H1 (cell line): ENCODE measurements around the gene TMTC4. TPM values are rescaled to one million over a fixed set of nuclear protein-coding genes. Genes with fewer than 3 reads are reported as not detected.

Experiments used
- CTCF ChIA-PET: fragments of 300-600 bp; sonication (Branson Sonifier 250); formaldehyde crosslinking; loops from one replicate; lab custom pipeline; 2021; ENCODE audit not compliant: partially characterized antibody; lab: Charles Lee
- POLR2A ChIA-PET: fragments of 300-600 bp; sonication (Branson Sonifier 250); formaldehyde crosslinking; loops from one replicate; lab custom pipeline; 2021; ENCODE audit warnings: inconsistent platforms; ENCODE audit not compliant: partially characterized antibody; lab: Charles Lee
- DNase-seq, 2 experiments: peaks; one replicate each; pipeline versions ENCODE4 v3.0.0 to v3.0.0-alpha.2; 2010 to 2022; ENCODE audit warnings: low spot score in 2 of 2, low read depth in 1 of 2, mixed read lengths in 1 of 2
- FAIRE-seq: peaks from 2 replicates; lab custom pipeline; 2011; peaks lifted over from hg19 to GRCh38; lab: Jason Lieb, UNC
- H2AFZ ChIP-seq: 2 replicates; pipeline ENCODE4 v1.8.1; 2012; ENCODE audit warnings: low read length, inconsistent platforms
- H2AK5ac ChIP-seq: 2 replicates; pipeline ENCODE4 v1.6.1; 2013; ENCODE audit warnings: low read depth, low read length
- H2BK120ac ChIP-seq: replicated peaks from 2 replicates; pipeline ENCODE3; 2013; ENCODE audit warnings: low read depth, low read length, inconsistent platforms
- H2BK12ac ChIP-seq: 2 replicates; pipeline ENCODE4 v1.6.1; 2013; ENCODE audit warnings: low read depth, low read length
- H2BK15ac ChIP-seq: 2 replicates; pipeline ENCODE4 v1.6.1; 2013; ENCODE audit warnings: low read length
- H2BK20ac ChIP-seq: 2 replicates; pipeline ENCODE4 v1.6.1; 2013; ENCODE audit warnings: low read length
- H2BK5ac ChIP-seq: 2 replicates; pipeline ENCODE4 v1.6.1; 2013; ENCODE audit warnings: low read depth, low read length
- H3K14ac ChIP-seq: 2 replicates; pipeline ENCODE4 v1.6.1; 2013; ENCODE audit warnings: inconsistent platforms; ENCODE audit not compliant: insufficient read length
- H3K18ac ChIP-seq: 2 replicates; pipeline ENCODE4 v1.6.1; 2013; ENCODE audit warnings: low read length; ENCODE audit errors: extremely low read depth
- H3K23ac ChIP-seq: 2 replicates; pipeline ENCODE4 v1.6.1; 2013; ENCODE audit warnings: inconsistent platforms; ENCODE audit not compliant: insufficient read length
- H3K23me2 ChIP-seq: 2 replicates; pipeline ENCODE4 v1.6.1; 2013; ENCODE audit warnings: low read depth, low read length
- H3K27ac ChIP-seq: 2 replicates; pipeline ENCODE4 v1.6.1; 2011; ENCODE audit warnings: low read depth, low read length, inconsistent platforms
- H3K27me3 ChIP-seq, 4 experiments: replicated peaks in 1 of 4; 1 replicate in 1 of 4; 2 replicates in 3 of 4; pipeline versions ENCODE4 v1.6.1 to v1.8.1; 2011 to 2013; ENCODE audit warnings: low read length in 3 of 4, mild to moderate bottlenecking in 3 of 4, inconsistent platforms in 2 of 4, mixed read lengths in 2 of 4, moderate library complexity in 1 of 4; ENCODE audit not compliant: control insufficient read depth in 3 of 4, insufficient read depth in 3 of 4; ENCODE audit errors: extremely low read depth in 1 of 4
- H3K36me3 ChIP-seq, 4 experiments: 2 replicates each; pipeline versions ENCODE4 v1.6.1 to v1.8.1; 2011 to 2013; ENCODE audit warnings: mild to moderate bottlenecking in 4 of 4, low read length in 3 of 4, moderate library complexity in 2 of 4, control low read depth in 1 of 4, inconsistent platforms in 1 of 4; ENCODE audit not compliant: insufficient read depth in 4 of 4, control insufficient read depth in 2 of 4
- H3K4ac ChIP-seq: replicated peaks from 2 replicates; pipeline ENCODE3; 2013; ENCODE audit warnings: low read length, low read depth, mixed read lengths, inconsistent platforms; ENCODE audit not compliant: insufficient read length
- H3K4me1 ChIP-seq, 4 experiments: replicated peaks in 1 of 4; 1 replicate in 1 of 4; 2 replicates in 3 of 4; pipeline versions ENCODE4 v1.6.1 to v1.8.1; 2011 to 2013; ENCODE audit warnings: low read length in 3 of 4, inconsistent platforms in 2 of 4, mixed read lengths in 1 of 4; ENCODE audit not compliant: insufficient read depth in 4 of 4, control insufficient read depth in 3 of 4
- H3K4me2 ChIP-seq, 2 experiments: 2 replicates each; pipeline versions ENCODE4 v1.6.1 to v1.8.1; 2011 to 2013; ENCODE audit warnings: low read depth in 2 of 2, low read length in 2 of 2, control low read depth in 1 of 2, inconsistent platforms in 1 of 2, mild to moderate bottlenecking in 1 of 2; ENCODE audit not compliant: insufficient read depth in 1 of 2
- H3K4me3 ChIP-seq, 4 experiments: fragments of 200-600, 300-600 bp in 1 of 4; sonication (generic), shearing (Covaris generic), sonication (Bioruptor Twin) in 1 of 4; 2 replicates each; pipeline versions ENCODE4 v1.5.1 to v1.8.1; 2011 to 2016; ENCODE audit warnings: low read length in 4 of 4, low read depth in 3 of 4, control low read depth in 2 of 4, inconsistent platforms in 2 of 4, mild to moderate bottlenecking in 2 of 4, mixed read lengths in 1 of 4, moderate library complexity in 1 of 4; ENCODE audit not compliant: insufficient read depth in 2 of 4; ENCODE audit errors: extremely low read depth in 1 of 4
- H3K56ac ChIP-seq: replicated peaks from 2 replicates; pipeline ENCODE3; 2013; ENCODE audit warnings: low read depth, mild to moderate bottlenecking, mixed read lengths, low read length, inconsistent platforms; ENCODE audit not compliant: insufficient read length
- H3K79me1 ChIP-seq: 2 replicates; pipeline ENCODE4 v1.6.1; 2013; ENCODE audit warnings: low read depth, low read length, control low read depth
- H3K79me2 ChIP-seq, 2 experiments: 2 replicates each; pipeline versions ENCODE4 v1.6.1 to v1.8.1; 2012 to 2013; ENCODE audit warnings: low read length in 2 of 2, mild to moderate bottlenecking in 2 of 2, inconsistent platforms in 1 of 2; ENCODE audit not compliant: insufficient read depth in 2 of 2, control insufficient read depth in 1 of 2
- H3K9ac ChIP-seq, 4 experiments: replicated peaks in 1 of 4; 1 replicate in 1 of 4; 2 replicates in 3 of 4; pipeline versions ENCODE4 v1.6.1 to v1.8.1; 2011 to 2013; ENCODE audit warnings: low read depth in 3 of 4, low read length in 3 of 4, control low read depth in 2 of 4, mild to moderate bottlenecking in 2 of 4, moderate library complexity in 2 of 4, inconsistent platforms in 1 of 4; ENCODE audit errors: extremely low read depth in 1 of 4
- H3K9me3 ChIP-seq, 2 experiments: 2 replicates each; pipeline versions ENCODE4 v1.6.1 to v1.8.1; 2012 to 2013; ENCODE audit warnings: mild to moderate bottlenecking in 2 of 2, moderate library complexity in 2 of 2, control low read depth in 1 of 2, inconsistent platforms in 1 of 2, low read depth in 1 of 2, low read length in 1 of 2, mixed read lengths in 1 of 2; ENCODE audit not compliant: insufficient read depth in 2 of 2
- H4K20me1 ChIP-seq, 2 experiments: replicated peaks in 1 of 2; 2 replicates each; pipeline versions ENCODE3 to v1.8.1; 2011 to 2013; ENCODE audit warnings: inconsistent platforms in 2 of 2, low read length in 2 of 2, mild to moderate bottlenecking in 1 of 2; ENCODE audit not compliant: insufficient read depth in 2 of 2, control insufficient read depth in 1 of 2
- H4K5ac ChIP-seq: 2 replicates; pipeline ENCODE4 v1.6.1; 2013; ENCODE audit warnings: low read length, low read depth, mixed read lengths, inconsistent platforms; ENCODE audit not compliant: insufficient read length
- H4K8ac ChIP-seq: 2 replicates; pipeline ENCODE4 v1.8.0; 2013; ENCODE audit warnings: mild to moderate bottlenecking, moderate library complexity, low read length, inconsistent platforms; ENCODE audit not compliant: insufficient read depth; ENCODE audit errors: extremely low read depth
- H4K91ac ChIP-seq: replicated peaks from 2 replicates; pipeline ENCODE3; 2013; ENCODE audit warnings: low read length, mixed read lengths, inconsistent platforms; ENCODE audit not compliant: insufficient read length
- ASH2L ChIP-seq: fragments of 200-600, 300-600 bp; sonication (generic); IDR thresholded peaks from one replicate; pipeline ENCODE4 v1.7.1; 2017; ENCODE audit warnings: low read length
- TCF12 ChIP-seq: IDR thresholded peaks from 2 replicates; pipeline ENCODE4 v1.6.1; 2011; ENCODE audit warnings: low read depth, mild to moderate bottlenecking, low read length
- WGBS, 2 experiments: shearing (Covaris generic) in 1 of 2; methylation state at CpG; one replicate each; pipeline versions ENCODE4 v1.1.6 to v1.1.7; 2013 to 2015; ENCODE audit warnings: low lambda C conversion rate in 2 of 2, mixed read lengths in 2 of 2, inconsistent platforms in 1 of 2, low coverage in 1 of 2, missing lambda C conversion rate in 1 of 2; ENCODE audit not compliant: insufficient replicate concordance in 2 of 2, insufficient coverage in 1 of 2, insufficient read length in 1 of 2; ENCODE audit errors: extremely low coverage in 1 of 2, missing lambda C conversion rate in 1 of 2; 5-methylcytosine and 5-hydroxymethylcytosine counted together
- polyA plus RNA-seq, 7 experiments: library from polyadenylated mRNA; depleted of rRNA in 3 of 7; stranded (reverse) in 5 of 7; unstranded in 2 of 7; fragments of >200 nt in 5 of 7; fragments of 200-250 nt in 2 of 7; gene quantifications; 1 replicate in 5 of 7; 2 replicates in 1 of 7; 4 replicates in 1 of 7; pipeline versions ENCODE4 v1.2.1 to v1.2.3, GENCODE V29; 2011 to 2013; ENCODE audit warnings: missing spikeins in 2 of 7, mixed read lengths in 2 of 7
- total RNA-seq: library from RNA; stranded (reverse); fragmentation: NEBNext Ultra II Directional; extraction: Animal tissue kit (Norgen Biotek cat#: 25700); gene quantifications from 2 replicates; pipeline ENCODE4 v1.2.1, GENCODE V29; 2021

Gene TMTC4
- total and polyA plus RNA-seq, 2 of the 8 experiments (the other 6 are each of a cell fraction or from before 2014, with no cell fraction given): 26.3 to 42.6 TPM

DNA sequence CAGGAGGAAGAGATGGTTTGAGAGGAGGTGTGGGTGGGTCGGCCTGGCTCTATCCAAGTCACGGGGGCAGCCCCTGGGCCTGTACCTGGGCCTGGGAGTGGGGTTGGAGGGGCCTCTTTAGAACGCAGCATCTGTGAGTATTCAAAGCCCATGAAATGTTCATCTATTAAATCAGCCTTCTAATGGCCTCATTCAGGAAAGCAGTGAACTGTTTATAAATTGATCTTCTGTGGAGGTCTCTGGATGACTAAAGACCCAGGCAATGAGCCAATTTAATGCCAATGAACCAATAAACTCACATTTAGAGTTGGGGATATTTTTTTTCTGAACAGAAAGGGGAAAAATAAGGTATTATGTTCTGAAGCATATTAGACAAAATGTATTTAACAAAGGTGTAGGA, 66.1 kb downstream of the TMTC4 start:
- Histone ChIP-seq H2AFZ (no peak overlapping the region), H3K27me3 (no peaks in the 10 kb centered on the region), H4K5ac (no peak overlapping the region), H3K9me3 (no peaks in the 10 kb centered on the region), H2BK12ac (no peak overlapping the region), H2BK20ac (no peak overlapping the region), H2BK15ac (no peak overlapping the region), H4K8ac (no peak overlapping the region), H3K18ac (no peak overlapping the region), H4K91ac (no peak overlapping the region), H3K4me1 (no peaks in the 10 kb centered on the region; a peak in 1 of 7 replicates), H3K4me2 (no peak overlapping the region), H3K4ac (no peak overlapping the region), H3K56ac (no peak overlapping the region), H3K23ac (no peak overlapping the region), H3K27ac (no peak overlapping the region), H2BK120ac (no peak overlapping the region), H3K9ac (no peak overlapping the region), H3K79me2 (no peaks in the 10 kb centered on the region), H3K36me3 (peaks cover 0 to 4% (median 0%) of the 10 kb centered on the region in 4 experiments; a peak in 3 of 8 replicates), H2AK5ac (no peak overlapping the region), H3K14ac (no peak overlapping the region), H3K4me3 (no peak overlapping the region), H3K23me2 (no peaks in the 10 kb centered on the region), H4K20me1 (no peaks in the 10 kb centered on the region), H2BK5ac (no peak overlapping the region), H3K79me1 (no peaks in the 10 kb centered on the region)
- 93% methylated on average over 3 of the region's 3 CpGs; no CpG with 5 or more reads in 1 of the 2 experiments for WGBS, 2 experiments
- no peak for DNase-seq
- CTCF ChIA-PET: interaction anchor here (1.0 kb wide), 1 partner anchor 207 kb away, joined by 3 read pairs; no protein-coding TSS in a partner anchor
- FAIRE-seq: no peak
- TF ChIP-seq ASH2L (no peak), TCF12 (no peak)
- POLR2A ChIA-PET: no interaction called here
